ENCODE data around the gene INMT. TPM values are rescaled to one million over a fixed set of nuclear protein-coding genes. Genes with fewer than 3 reads are reported as not detected.

INMT gene
- total RNA-seq, 1 donor from 2014 or later, result 49.5 TPM

GRCh38 chr7:30775992-30776391 lies 24.1 kb downstream of the INMT start:
- Histone ChIP-seq H3K9me3 (replicated peaks) (no peaks in the 10 kb centered on the region), H3K36me3 (peaks cover 6% of the 10 kb centered on the region), H3K27ac (replicated peaks) (no peak overlapping the region), H3K4me3 (no peak overlapping the region), H3K4me1 (peaks cover 56% of the 10 kb centered on the region), H3K27me3 (ENCODE audit: low read depth) (no peaks in the 10 kb centered on the region)
- no peak for DNase-seq
- intact Hi-C loops (cut with micrococcal nuclease), result no loop called here
- no peak for TF ChIP-seq CTCF (IDR thresholded peaks at IDR 0.05; ENCODE audit: borderline replicate concordance)

GRCh38 chr7:30776971-30777370 lies 25.0 kb downstream of the INMT start:
- no peak for TF ChIP-seq CTCF (IDR thresholded peaks at IDR 0.05; ENCODE audit: borderline replicate concordance)

GRCh38 chr7:30778255-30779025 lies 26.5 kb downstream of the INMT start:
- H3K4me1 ChIP-seq, result peaks cover 31% of the 10 kb centered on the region
- no peaks in the 10 kb centered on the region for H3K27me3 ChIP-seq (ENCODE audit: low read depth)
- no peak for TF ChIP-seq CTCF (IDR thresholded peaks at IDR 0.05; ENCODE audit: borderline replicate concordance)
- H3K36me3 ChIP-seq, result peaks cover 21% of the 10 kb centered on the region
- DNase-seq, result no peak
- peak overlapping the region; percentile 68 for H3K27ac ChIP-seq (replicated peaks)
- H3K4me3 ChIP-seq, result peak overlapping the region; percentile 22
- H3K9me3 ChIP-seq (replicated peaks), result no peaks in the 10 kb centered on the region
- intact Hi-C loops (cut with micrococcal nuclease), result no loop called here

More at GRCh38 chr7:30776971-30777370, 25.0 kb downstream of the INMT start:
- DNase-seq, result no peak
- Histone ChIP-seq H3K9me3 (replicated peaks) (no peaks in the 10 kb centered on the region), H3K36me3 (peaks cover 6% of the 10 kb centered on the region), H3K27me3 (ENCODE audit: low read depth) (no peaks in the 10 kb centered on the region), H3K4me3 (no peak overlapping the region), H3K4me1 (peaks cover 46% of the 10 kb centered on the region), H3K27ac (replicated peaks) (no peak overlapping the region)
- intact Hi-C loops (cut with micrococcal nuclease), result no loop called here

- Histone ChIP-seq H3K27ac (replicated peaks) (peak overlapping the region; percentile 68), H3K36me3 (peaks cover 32% of the 10 kb centered on the region), H3K4me1 (peaks cover 28% of the 10 kb centered on the region), H3K4me3 (no peak overlapping the region), H3K9me3 (replicated peaks) (no peaks in the 10 kb centered on the region), H3K27me3 (ENCODE audit: low read depth) (no peaks in the 10 kb centered on the region)
- intact Hi-C loops (cut with micrococcal nuclease), result no loop called here
- DNase-seq, result no peak
- no peak for TF ChIP-seq CTCF (IDR thresholded peaks at IDR 0.05; ENCODE audit: borderline replicate concordance)
These were observed 27.6 kb downstream of the INMT start for GRCh38 chr7:30779574-30779973.

GRCh38 chr7:30780941-30781340 lies 29.0 kb downstream of the INMT start:
- H3K36me3 ChIP-seq, result peaks cover 39% of the 10 kb centered on the region
- no peaks in the 10 kb centered on the region for H3K9me3 ChIP-seq (replicated peaks)
- H3K27ac ChIP-seq (replicated peaks), result peak overlapping the region; percentile 68
- no peaks in the 10 kb centered on the region for H3K27me3 ChIP-seq (ENCODE audit: low read depth)
- TF ChIP-seq CTCF (IDR thresholded peaks at IDR 0.05; ENCODE audit: borderline replicate concordance), result no peak
- intact Hi-C loops (cut with micrococcal nuclease), result no loop called here
- peaks cover 28% of the 10 kb centered on the region for H3K4me1 ChIP-seq
- peak; percentile 56 for DNase-seq
- H3K4me3 ChIP-seq, result no peak overlapping the region

Data from left ventricle myocardium inferior (tissue), 1 donor.